Smooth muscle cell (in vitro differentiated cells): ENCODE results near the gene KRT83. TPM values are rescaled to one million over a fixed set of nuclear protein-coding genes. Genes with fewer than 3 reads are reported as not detected.

Experiments used
- DNase-seq: peaks from one replicate; lab custom pipeline; 2025; ENCODE audit not compliant: unreplicated experiment; lab: John Stamatoyannopoulos, UW
- H2AFZ ChIP-seq: fragments of 200-600 bp; sonication (generic); 2 replicates; pipeline ENCODE4 v1.6.0; 2016; ENCODE audit warnings: antibody characterized with exemption, low read depth, mild to moderate bottlenecking
- H3F3A ChIP-seq: fragments of 200-600 bp; sonication (generic); 2 replicates; pipeline ENCODE4 v1.6.0; 2017; ENCODE audit warnings: antibody characterized with exemption, low read depth
- H3K27ac ChIP-seq: fragments of 200-600 bp; sonication (generic); 2 replicates; pipeline ENCODE4 v1.5.1; 2016; ENCODE audit warnings: low read depth, mild to moderate bottlenecking
- H3K27me3 ChIP-seq: fragments of 200-600 bp; sonication (generic); 2 replicates; pipeline ENCODE4 v1.6.1; 2016; ENCODE audit warnings: low read depth, mild to moderate bottlenecking
- H3K36me3 ChIP-seq: fragments of 200-600 bp; sonication (generic); 2 replicates; pipeline ENCODE4 v1.5.1; 2016; ENCODE audit warnings: low read depth
- H3K4me1 ChIP-seq: fragments of 200-600 bp; sonication (generic); 2 replicates; pipeline ENCODE4 v1.5.1; 2016; ENCODE audit warnings: low read depth
- H3K4me2 ChIP-seq: fragments of 200-600 bp; sonication (generic); 2 replicates; pipeline ENCODE4 v1.6.0; 2016; ENCODE audit warnings: mild to moderate bottlenecking
- H3K4me3 ChIP-seq: fragments of 200-600 bp; sonication (generic); 2 replicates; pipeline ENCODE4 v1.5.1; 2016; ENCODE audit warnings: mild to moderate bottlenecking
- H3K79me2 ChIP-seq: fragments of 200-600 bp; sonication (generic); 2 replicates; pipeline ENCODE4 v1.6.0; 2016; ENCODE audit warnings: low read depth, mild to moderate bottlenecking
- H3K9ac ChIP-seq: fragments of 200-600 bp; sonication (generic); 2 replicates; pipeline ENCODE4 v1.6.0; 2016; ENCODE audit warnings: low read depth
- H3K9me3 ChIP-seq: fragments of 200-600 bp; sonication (generic); replicated peaks from 2 replicates; pipeline ENCODE4 v1.5.1; 2016; ENCODE audit warnings: low read depth
- H4K20me1 ChIP-seq: fragments of 200-600 bp; sonication (generic); 2 replicates; pipeline ENCODE4 v1.6.0; 2016; ENCODE audit warnings: low read depth
- CTCF ChIP-seq: fragments of 200-600 bp; sonication (generic); IDR thresholded peaks from 2 replicates; pipeline ENCODE4 v1.5.1; 2017; ENCODE audit warnings: borderline replicate concordance, mild to moderate bottlenecking, antibody characterized with exemption; ENCODE audit not compliant: insufficient read depth, poor library complexity, severe bottlenecking
- WGBS: methylation state at CpG from one replicate; pipeline ENCODE4 v1.1.7; 2016; ENCODE audit warnings: low lambda C conversion rate; 5-methylcytosine and 5-hydroxymethylcytosine counted together
- polyA plus RNA-seq: library from polyadenylated mRNA; unstranded; fragments of >200 nt; fragmentation: Nextera tagmentation; extraction: Ambion mirVana; gene quantifications from 2 replicates; pipeline ENCODE4 v1.2.1, GENCODE V29; 2016
- total RNA-seq: library from RNA; depleted of rRNA; stranded (reverse); fragments of >200 nt; gene quantifications from 2 replicates; pipeline ENCODE4 v1.2.3, GENCODE V29; 2014

The KRT83 gene
- total and polyA plus RNA-seq, 2 experiments from 2014 or later: not detected

DNA sequence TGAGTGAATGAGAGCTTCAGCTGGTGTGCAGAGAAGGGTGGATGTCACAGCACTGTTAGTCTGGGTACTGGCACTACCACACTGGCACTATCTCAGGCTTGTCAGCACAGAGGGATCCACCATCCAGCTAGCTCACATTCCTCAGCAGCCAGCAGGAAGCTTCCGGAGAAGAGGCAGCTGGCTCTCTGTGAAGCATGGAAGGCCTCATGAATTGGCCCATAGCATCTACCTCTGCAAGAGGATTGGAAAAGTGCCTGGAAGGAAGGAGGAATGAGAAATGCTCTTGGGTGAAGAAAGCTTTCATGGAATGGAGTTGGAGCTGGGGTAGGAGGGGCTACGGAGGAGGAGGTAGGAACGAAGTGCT, 9.9 kb downstream of the KRT83 start:
- WGBS: 79% methylated on average over 3 of the region's 3 CpGs
- H3K27me3 ChIP-seq: peaks cover 42% of the 10 kb centered on the region
- no peak overlapping the region for H3K4me3 ChIP-seq
- no peak for DNase-seq
- no peaks in the 10 kb centered on the region for H3K9me3 ChIP-seq
- H2AFZ ChIP-seq: no peak overlapping the region
- no peaks in the 10 kb centered on the region for H3K79me2 ChIP-seq
- TF ChIP-seq CTCF: no peak
- H4K20me1 ChIP-seq: no peaks in the 10 kb centered on the region
- H3K9ac ChIP-seq: peak overlapping the region; percentile 36
- H3K36me3 ChIP-seq: no peaks in the 10 kb centered on the region
- H3K27ac ChIP-seq: no peak overlapping the region
- H3K4me2 ChIP-seq: no peak overlapping the region
- peaks cover 4% of the 10 kb centered on the region for H3K4me1 ChIP-seq
- H3F3A ChIP-seq: no peaks in the 10 kb centered on the region

- Histone ChIP-seq H4K20me1 (no peaks in the 10 kb centered on the region), H3K4me3 (no peak overlapping the region), H3K4me1 (peaks cover 4% of the 10 kb centered on the region), H3K36me3 (no peaks in the 10 kb centered on the region), H3F3A (no peaks in the 10 kb centered on the region), H3K79me2 (no peaks in the 10 kb centered on the region), H3K27ac (peak overlapping the region; percentile 7), H3K9ac (peak overlapping the region; percentile 69), H3K9me3 (no peaks in the 10 kb centered on the region), H3K27me3 (peaks cover 42% of the 10 kb centered on the region), H2AFZ (no peak overlapping the region), H3K4me2 (no peak overlapping the region)
- no peak for DNase-seq
- WGBS: 80% methylated on average over 5 of the region's 5 CpGs
- TF ChIP-seq CTCF: no peak
These were observed 10.4 kb downstream of the KRT83 start for GRCh38 chr12:52310622-52311284.

DNA sequence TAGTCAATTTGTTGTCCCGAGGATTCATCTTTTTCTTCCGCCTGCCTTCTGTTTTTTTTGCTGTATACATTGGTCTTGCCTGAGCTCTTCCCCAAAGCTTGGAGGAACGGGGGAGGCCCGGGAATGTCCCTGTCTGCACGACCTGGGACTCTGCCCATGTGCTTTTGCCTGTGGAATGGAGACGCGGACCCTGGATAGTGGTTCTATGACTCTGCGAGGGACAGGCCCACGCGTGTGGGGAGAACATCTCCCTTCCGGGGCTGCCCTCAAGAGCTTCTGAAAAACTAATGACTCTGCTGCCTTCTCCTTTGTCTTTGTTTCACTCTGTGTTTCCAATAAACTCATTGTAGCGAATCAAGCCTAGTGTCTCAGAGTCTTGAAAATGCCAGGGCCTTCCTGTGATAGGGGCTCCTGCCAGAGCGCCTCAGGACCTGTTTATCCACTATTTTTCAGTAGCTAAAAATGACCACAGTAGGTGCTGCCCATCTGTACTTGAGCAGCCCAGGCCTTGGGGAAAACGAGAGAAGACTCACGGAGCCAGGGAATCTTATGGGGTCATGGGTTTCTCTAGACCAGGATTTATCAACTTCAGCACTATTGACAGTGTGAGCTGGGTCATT, 12.3 kb downstream of the KRT83 start:
- Histone ChIP-seq H3K9me3 (no peaks in the 10 kb centered on the region), H3F3A (no peaks in the 10 kb centered on the region), H3K79me2 (no peaks in the 10 kb centered on the region), H3K27ac (no peak overlapping the region), H3K27me3 (peaks cover 33% of the 10 kb centered on the region), H3K36me3 (no peaks in the 10 kb centered on the region), H3K9ac (peak overlapping the region; percentile 57), H2AFZ (peak overlapping the region; percentile 67), H3K4me2 (peak overlapping the region; percentile 92), H4K20me1 (no peaks in the 10 kb centered on the region), H3K4me3 (peak overlapping the region; percentile 53), H3K4me1 (peaks cover 4% of the 10 kb centered on the region)
- no peak for DNase-seq
- no peak for TF ChIP-seq CTCF
- WGBS: 52% methylated on average over 15 of the region's 15 CpGs
